H1 (cell line): ENCODE results near the gene ZNF512. TPM values are rescaled to one million over a fixed set of nuclear protein-coding genes. Genes with fewer than 3 reads are reported as not detected.

ENCODE experiments used
- CTCF ChIA-PET: fragments of 300-600 bp; sonication (Branson Sonifier 250); formaldehyde crosslinking; loops from one replicate; lab custom pipeline; 2021; ENCODE audit not compliant: partially characterized antibody; lab: Charles Lee
- POLR2A ChIA-PET: fragments of 300-600 bp; sonication (Branson Sonifier 250); formaldehyde crosslinking; loops from one replicate; lab custom pipeline; 2021; ENCODE audit warnings: inconsistent platforms; ENCODE audit not compliant: partially characterized antibody; lab: Charles Lee
- DNase-seq, 2 experiments: peaks; one replicate each; pipeline versions ENCODE4 v3.0.0 to v3.0.0-alpha.2; 2010 to 2022; ENCODE audit warnings: low spot score in 2 of 2, low read depth in 1 of 2, mixed read lengths in 1 of 2
- FAIRE-seq: peaks from 2 replicates; lab custom pipeline; 2011; peaks lifted over from hg19 to GRCh38; lab: Jason Lieb, UNC
- H2AFZ ChIP-seq: 2 replicates; pipeline ENCODE4 v1.8.1; 2012; ENCODE audit warnings: low read length, inconsistent platforms
- H2AK5ac ChIP-seq: 2 replicates; pipeline ENCODE4 v1.6.1; 2013; ENCODE audit warnings: low read depth, low read length
- H2BK120ac ChIP-seq: replicated peaks from 2 replicates; pipeline ENCODE3; 2013; ENCODE audit warnings: low read depth, low read length, inconsistent platforms
- H2BK12ac ChIP-seq: 2 replicates; pipeline ENCODE4 v1.6.1; 2013; ENCODE audit warnings: low read depth, low read length
- H2BK15ac ChIP-seq: 2 replicates; pipeline ENCODE4 v1.6.1; 2013; ENCODE audit warnings: low read length
- H2BK20ac ChIP-seq: 2 replicates; pipeline ENCODE4 v1.6.1; 2013; ENCODE audit warnings: low read length
- H2BK5ac ChIP-seq: 2 replicates; pipeline ENCODE4 v1.6.1; 2013; ENCODE audit warnings: low read depth, low read length
- H3K14ac ChIP-seq: 2 replicates; pipeline ENCODE4 v1.6.1; 2013; ENCODE audit warnings: inconsistent platforms; ENCODE audit not compliant: insufficient read length
- H3K18ac ChIP-seq: 2 replicates; pipeline ENCODE4 v1.6.1; 2013; ENCODE audit warnings: low read length; ENCODE audit errors: extremely low read depth
- H3K23ac ChIP-seq: 2 replicates; pipeline ENCODE4 v1.6.1; 2013; ENCODE audit warnings: inconsistent platforms; ENCODE audit not compliant: insufficient read length
- H3K23me2 ChIP-seq: 2 replicates; pipeline ENCODE4 v1.6.1; 2013; ENCODE audit warnings: low read depth, low read length
- H3K27ac ChIP-seq: 2 replicates; pipeline ENCODE4 v1.6.1; 2011; ENCODE audit warnings: low read depth, low read length, inconsistent platforms
- H3K27me3 ChIP-seq, 4 experiments: replicated peaks in 1 of 4; 1 replicate in 1 of 4; 2 replicates in 3 of 4; pipeline versions ENCODE4 v1.6.1 to v1.8.1; 2011 to 2013; ENCODE audit warnings: low read length in 3 of 4, mild to moderate bottlenecking in 3 of 4, inconsistent platforms in 2 of 4, mixed read lengths in 2 of 4, moderate library complexity in 1 of 4; ENCODE audit not compliant: control insufficient read depth in 3 of 4, insufficient read depth in 3 of 4; ENCODE audit errors: extremely low read depth in 1 of 4
- H3K36me3 ChIP-seq, 4 experiments: 2 replicates each; pipeline versions ENCODE4 v1.6.1 to v1.8.1; 2011 to 2013; ENCODE audit warnings: mild to moderate bottlenecking in 4 of 4, low read length in 3 of 4, moderate library complexity in 2 of 4, control low read depth in 1 of 4, inconsistent platforms in 1 of 4; ENCODE audit not compliant: insufficient read depth in 4 of 4, control insufficient read depth in 2 of 4
- H3K4ac ChIP-seq: replicated peaks from 2 replicates; pipeline ENCODE3; 2013; ENCODE audit warnings: low read length, low read depth, mixed read lengths, inconsistent platforms; ENCODE audit not compliant: insufficient read length
- H3K4me1 ChIP-seq, 4 experiments: replicated peaks in 1 of 4; 1 replicate in 1 of 4; 2 replicates in 3 of 4; pipeline versions ENCODE4 v1.6.1 to v1.8.1; 2011 to 2013; ENCODE audit warnings: low read length in 3 of 4, inconsistent platforms in 2 of 4, mixed read lengths in 1 of 4; ENCODE audit not compliant: insufficient read depth in 4 of 4, control insufficient read depth in 3 of 4
- H3K4me2 ChIP-seq, 2 experiments: 2 replicates each; pipeline versions ENCODE4 v1.6.1 to v1.8.1; 2011 to 2013; ENCODE audit warnings: low read depth in 2 of 2, low read length in 2 of 2, control low read depth in 1 of 2, inconsistent platforms in 1 of 2, mild to moderate bottlenecking in 1 of 2; ENCODE audit not compliant: insufficient read depth in 1 of 2
- H3K4me3 ChIP-seq, 4 experiments: fragments of 200-600, 300-600 bp in 1 of 4; sonication (generic), shearing (Covaris generic), sonication (Bioruptor Twin) in 1 of 4; 2 replicates each; pipeline versions ENCODE4 v1.5.1 to v1.8.1; 2011 to 2016; ENCODE audit warnings: low read length in 4 of 4, low read depth in 3 of 4, control low read depth in 2 of 4, inconsistent platforms in 2 of 4, mild to moderate bottlenecking in 2 of 4, mixed read lengths in 1 of 4, moderate library complexity in 1 of 4; ENCODE audit not compliant: insufficient read depth in 2 of 4; ENCODE audit errors: extremely low read depth in 1 of 4
- H3K56ac ChIP-seq: replicated peaks from 2 replicates; pipeline ENCODE3; 2013; ENCODE audit warnings: low read depth, mild to moderate bottlenecking, mixed read lengths, low read length, inconsistent platforms; ENCODE audit not compliant: insufficient read length
- H3K79me1 ChIP-seq: 2 replicates; pipeline ENCODE4 v1.6.1; 2013; ENCODE audit warnings: low read depth, low read length, control low read depth
- H3K79me2 ChIP-seq, 2 experiments: 2 replicates each; pipeline versions ENCODE4 v1.6.1 to v1.8.1; 2012 to 2013; ENCODE audit warnings: low read length in 2 of 2, mild to moderate bottlenecking in 2 of 2, inconsistent platforms in 1 of 2; ENCODE audit not compliant: insufficient read depth in 2 of 2, control insufficient read depth in 1 of 2
- H3K9ac ChIP-seq, 4 experiments: replicated peaks in 1 of 4; 1 replicate in 1 of 4; 2 replicates in 3 of 4; pipeline versions ENCODE4 v1.6.1 to v1.8.1; 2011 to 2013; ENCODE audit warnings: low read depth in 3 of 4, low read length in 3 of 4, control low read depth in 2 of 4, mild to moderate bottlenecking in 2 of 4, moderate library complexity in 2 of 4, inconsistent platforms in 1 of 4; ENCODE audit errors: extremely low read depth in 1 of 4
- H3K9me3 ChIP-seq, 2 experiments: 2 replicates each; pipeline versions ENCODE4 v1.6.1 to v1.8.1; 2012 to 2013; ENCODE audit warnings: mild to moderate bottlenecking in 2 of 2, moderate library complexity in 2 of 2, control low read depth in 1 of 2, inconsistent platforms in 1 of 2, low read depth in 1 of 2, low read length in 1 of 2, mixed read lengths in 1 of 2; ENCODE audit not compliant: insufficient read depth in 2 of 2
- H4K20me1 ChIP-seq, 2 experiments: replicated peaks in 1 of 2; 2 replicates each; pipeline versions ENCODE3 to v1.8.1; 2011 to 2013; ENCODE audit warnings: inconsistent platforms in 2 of 2, low read length in 2 of 2, mild to moderate bottlenecking in 1 of 2; ENCODE audit not compliant: insufficient read depth in 2 of 2, control insufficient read depth in 1 of 2
- H4K5ac ChIP-seq: 2 replicates; pipeline ENCODE4 v1.6.1; 2013; ENCODE audit warnings: low read length, low read depth, mixed read lengths, inconsistent platforms; ENCODE audit not compliant: insufficient read length
- H4K8ac ChIP-seq: 2 replicates; pipeline ENCODE4 v1.8.0; 2013; ENCODE audit warnings: mild to moderate bottlenecking, moderate library complexity, low read length, inconsistent platforms; ENCODE audit not compliant: insufficient read depth; ENCODE audit errors: extremely low read depth
- H4K91ac ChIP-seq: replicated peaks from 2 replicates; pipeline ENCODE3; 2013; ENCODE audit warnings: low read length, mixed read lengths, inconsistent platforms; ENCODE audit not compliant: insufficient read length
- CEBPB ChIP-seq: IDR thresholded peaks from 2 replicates; pipeline ENCODE4 v1.6.1; 2012; ENCODE audit warnings: low read depth, low read length
- EP300 ChIP-seq, 2 experiments: IDR thresholded peaks; 1 replicate in 1 of 2; 2 replicates in 1 of 2; pipeline ENCODE4 v1.6.1; 2011 to 2012; ENCODE audit warnings: low read depth in 2 of 2, low read length in 2 of 2, mild to moderate bottlenecking in 2 of 2, borderline replicate concordance in 1 of 2, inconsistent platforms in 1 of 2, moderate library complexity in 1 of 2
- GABPA ChIP-seq: IDR thresholded peaks from 2 replicates; pipeline ENCODE4 v1.6.1; 2011; ENCODE audit warnings: mild to moderate bottlenecking, low read length, moderate library complexity, borderline replicate concordance; ENCODE audit not compliant: insufficient read depth
- HDAC6 ChIP-seq: IDR thresholded peaks from one replicate; pipeline ENCODE4 v1.7.1; 2012; ENCODE audit warnings: low read depth, mild to moderate bottlenecking, inconsistent platforms, low read length, moderate library complexity
- KDM1A ChIP-seq: fragments of 200-600, 300-600 bp; sonication (generic); IDR thresholded peaks from 2 replicates; pipeline ENCODE4 v1.7.1; 2016; ENCODE audit warnings: mild to moderate bottlenecking, low read length, borderline replicate concordance
- KDM4A ChIP-seq: IDR thresholded peaks from one replicate; pipeline ENCODE4 v1.7.1; 2012; ENCODE audit warnings: low read depth, mild to moderate bottlenecking, moderate library complexity, low read length, inconsistent platforms; ENCODE audit not compliant: severe bottlenecking
- NANOG ChIP-seq: IDR thresholded peaks from 2 replicates; pipeline ENCODE4 v1.6.1; 2011; ENCODE audit warnings: low read length, low read depth, mild to moderate bottlenecking, inconsistent platforms; ENCODE audit not compliant: insufficient read depth, poor library complexity, severe bottlenecking
- POU5F1 ChIP-seq: IDR thresholded peaks from 2 replicates; pipeline ENCODE4 v1.6.1; 2011; ENCODE audit warnings: low read depth, mild to moderate bottlenecking, low read length, moderate library complexity
- RNF2 ChIP-seq: fragments of 200-900, 300-1000 bp; sonication (generic); IDR thresholded peaks from 2 replicates; pipeline ENCODE4 v1.7.1; 2016; ENCODE audit warnings: borderline replicate concordance, low read depth, mild to moderate bottlenecking, antibody characterized with exemption, low read length; ENCODE audit not compliant: poor library complexity, severe bottlenecking; ENCODE audit errors: missing control alignments
- SRF ChIP-seq: IDR thresholded peaks from 2 replicates; pipeline ENCODE4 v1.6.1; 2011; ENCODE audit warnings: mild to moderate bottlenecking, low read depth, low read length, moderate library complexity
- SUZ12 ChIP-seq: fragments of 200-600 bp; sonication (generic); IDR thresholded peaks from 2 replicates; pipeline ENCODE4 v1.6.1; 2012; ENCODE audit warnings: mild to moderate bottlenecking, inconsistent platforms, low read length, moderate library complexity, mixed read lengths
- TAF7 ChIP-seq: optimal IDR thresholded peaks from 2 replicates; pipeline ENCODE3; 2011; ENCODE audit warnings: low read depth, mild to moderate bottlenecking, inconsistent platforms, low read length, moderate library complexity, borderline replicate concordance
- YY1 ChIP-seq: IDR thresholded peaks from 2 replicates; pipeline ENCODE4 v1.6.1; 2011; ENCODE audit warnings: low read depth, mild to moderate bottlenecking, low read length
- ZNF274 ChIP-seq: IDR thresholded peaks from 2 replicates; pipeline ENCODE4 v1.7.0; 2012; ENCODE audit warnings: low read length, borderline replicate concordance; ENCODE audit errors: extremely low read depth
- WGBS, 2 experiments: shearing (Covaris generic) in 1 of 2; methylation state at CpG; one replicate each; pipeline versions ENCODE4 v1.1.6 to v1.1.7; 2013 to 2015; ENCODE audit warnings: low lambda C conversion rate in 2 of 2, mixed read lengths in 2 of 2, inconsistent platforms in 1 of 2, low coverage in 1 of 2, missing lambda C conversion rate in 1 of 2; ENCODE audit not compliant: insufficient replicate concordance in 2 of 2, insufficient coverage in 1 of 2, insufficient read length in 1 of 2; ENCODE audit errors: extremely low coverage in 1 of 2, missing lambda C conversion rate in 1 of 2; 5-methylcytosine and 5-hydroxymethylcytosine counted together
- polyA plus RNA-seq, 7 experiments: library from polyadenylated mRNA; depleted of rRNA in 3 of 7; stranded (reverse) in 5 of 7; unstranded in 2 of 7; fragments of >200 nt in 5 of 7; fragments of 200-250 nt in 2 of 7; gene quantifications; 1 replicate in 5 of 7; 2 replicates in 1 of 7; 4 replicates in 1 of 7; pipeline versions ENCODE4 v1.2.1 to v1.2.3, GENCODE V29; 2011 to 2013; ENCODE audit warnings: missing spikeins in 2 of 7, mixed read lengths in 2 of 7
- total RNA-seq: library from RNA; stranded (reverse); fragmentation: NEBNext Ultra II Directional; extraction: Animal tissue kit (Norgen Biotek cat#: 25700); gene quantifications from 2 replicates; pipeline ENCODE4 v1.2.1, GENCODE V29; 2021

The ZNF512 gene
- total and polyA plus RNA-seq, 2 of the 8 experiments (the other 6 are each of a cell fraction or from before 2014, with no cell fraction given) = 17.6 to 37.9 TPM

GRCh38 chr2:27588308-27588707 is 5.5 kb downstream of the ZNF512 start:
- 0 out of 8 replicates have a peak, but pooled peaks cover 0 to under 1% (median 0%) of the 10 kb centered on the region in 4 experiments for H3K36me3 ChIP-seq
- no peak overlapping the region for H3K4me2 ChIP-seq
- H3K27ac ChIP-seq = no peak overlapping the region
- peaks cover 2 to 5% of the 10 kb centered on the region in 2 experiments; a peak in 3 of 4 replicates for H3K9me3 ChIP-seq
- no peak overlapping the region for H4K91ac ChIP-seq
- H2BK5ac ChIP-seq = no peak overlapping the region
- no peak overlapping the region for H3K9ac ChIP-seq
- no peak overlapping the region for H3K14ac ChIP-seq
- H2BK15ac ChIP-seq = no peak overlapping the region
- DNase-seq (no peak), FAIRE-seq (no peak)
- ChIA-PET POLR2A (no interaction called here), CTCF (no interaction called here)
- no peaks in the 10 kb centered on the region for H3K27me3 ChIP-seq
- H4K5ac ChIP-seq = no peak overlapping the region
- WGBS, 2 experiments = 100% methylated on average over 2 of the region's 2 CpGs; no CpG with 5 or more reads in 1 of the 2 experiments
- H3K4me3 ChIP-seq = no peak overlapping the region
- no peak overlapping the region for H2BK12ac ChIP-seq
- H3K79me2 ChIP-seq = peaks cover 27 to 94% of the 10 kb centered on the region in 2 experiments
- no peak overlapping the region for H4K8ac ChIP-seq
- H3K56ac ChIP-seq = no peak overlapping the region
- no peaks in the 10 kb centered on the region; a peak in 2 of 7 replicates for H3K4me1 ChIP-seq
- no peak overlapping the region for H3K23ac ChIP-seq
- H2BK120ac ChIP-seq = no peak overlapping the region
- no peak overlapping the region for H2AK5ac ChIP-seq
- no peak overlapping the region for H3K4ac ChIP-seq
- H3K23me2 ChIP-seq = peaks cover 5% of the 10 kb centered on the region; the same call in 1 of the 2 replicates
- H4K20me1 ChIP-seq = peaks cover 3% of the 10 kb centered on the region in 2 experiments
- no peak overlapping the region for H3K18ac ChIP-seq
- H3K79me1 ChIP-seq = 0 out of 2 replicates have a peak, but pooled peaks cover 2% of the 10 kb centered on the region
- H2BK20ac ChIP-seq = no peak overlapping the region
- H2AFZ ChIP-seq = no peak overlapping the region
- TF ChIP-seq EP300 (IDR thresholded peaks at IDR 0.05; ENCODE audit: borderline replicate concordance in 1 of 2, low read depth in 2 of 2, low read length in 2 of 2) = no peak
- no peak for TF ChIP-seq ZNF274
- TF ChIP-seq SRF = no peak
- no peak for TF ChIP-seq HDAC6
- no peak for TF ChIP-seq KDM1A
- TF ChIP-seq POU5F1 = no peak
- TF ChIP-seq GABPA = no peak
- TF ChIP-seq TAF7 = no peak
- TF ChIP-seq SUZ12 = no peak
- TF ChIP-seq YY1 = no peak
- TF ChIP-seq NANOG = no peak
- TF ChIP-seq RNF2 = no peak
- TF ChIP-seq KDM4A = no peak
- TF ChIP-seq CEBPB = no peak
